Mesenchymal stem cell (in vitro differentiated cells and primary cell): ENCODE measurements around the gene RASL10B.

ENCODE experiments used
- DNase-seq: peaks from one replicate; pipeline ENCODE4 v3.0.0-alpha.2; 2013
- H2AFZ ChIP-seq: one replicate; pipeline ENCODE4 v1.6.1; 2013; ENCODE audit warnings: low read depth, mild to moderate bottlenecking, control low read depth, inconsistent platforms, low read length, moderate library complexity
- H2AK5ac ChIP-seq: 2 replicates; pipeline ENCODE4 v1.6.1; 2013; ENCODE audit warnings: low read length, moderate library complexity, mild to moderate bottlenecking, inconsistent platforms; ENCODE audit not compliant: severe bottlenecking
- H2BK120ac ChIP-seq: one replicate; pipeline ENCODE4 v1.6.1; 2013; ENCODE audit warnings: low read depth, mild to moderate bottlenecking, inconsistent platforms, low read length, moderate library complexity
- H2BK12ac ChIP-seq, 2 experiments: one replicate each; pipeline ENCODE4 v1.6.1; 2013; ENCODE audit warnings: inconsistent platforms in 2 of 2, low read length in 2 of 2, mild to moderate bottlenecking in 2 of 2, moderate library complexity in 2 of 2, control low read depth in 1 of 2
- H2BK15ac ChIP-seq: one replicate; pipeline ENCODE4 v1.6.1; 2013; ENCODE audit warnings: mild to moderate bottlenecking, low read depth, inconsistent platforms; ENCODE audit not compliant: poor library complexity, severe bottlenecking
- H2BK5ac ChIP-seq: 2 replicates; pipeline ENCODE4 v1.6.1; 2013; ENCODE audit warnings: low read depth, mild to moderate bottlenecking, low read length, control low read depth, inconsistent platforms; ENCODE audit not compliant: poor library complexity, severe bottlenecking
- H3K14ac ChIP-seq, 2 experiments: one replicate each; pipeline ENCODE4 v1.6.1; 2013; ENCODE audit warnings: inconsistent platforms in 2 of 2, low read length in 2 of 2, control low read depth in 1 of 2, mild to moderate bottlenecking in 1 of 2, moderate library complexity in 1 of 2
- H3K18ac ChIP-seq, 2 experiments: one replicate each; pipeline ENCODE4 v1.6.1; 2013; ENCODE audit warnings: inconsistent platforms in 2 of 2, low read length in 2 of 2, control low read depth in 1 of 2, low read depth in 1 of 2, mild to moderate bottlenecking in 1 of 2
- H3K23ac ChIP-seq, 2 experiments: one replicate each; pipeline ENCODE4 v1.6.1; 2013; ENCODE audit warnings: inconsistent platforms in 2 of 2, low read length in 2 of 2, mild to moderate bottlenecking in 2 of 2, moderate library complexity in 2 of 2, control low read depth in 1 of 2
- H3K27ac ChIP-seq: 2 replicates; pipeline ENCODE4 v1.5.1; 2013; ENCODE audit warnings: mild to moderate bottlenecking, moderate library complexity, low read length, control low read depth, inconsistent platforms; ENCODE audit not compliant: poor library complexity, severe bottlenecking
- H3K27me3 ChIP-seq, 2 experiments: 2 replicates each; pipeline versions ENCODE4 v1.6.1 to v1.7.0; 2013; ENCODE audit warnings: low read length in 2 of 2, mild to moderate bottlenecking in 2 of 2, moderate library complexity in 2 of 2, control low read depth in 1 of 2, inconsistent platforms in 1 of 2; ENCODE audit not compliant: control insufficient read depth in 1 of 2, insufficient read depth in 1 of 2
- H3K36me3 ChIP-seq, 2 experiments: 2 replicates each; pipeline versions ENCODE4 v1.6.1 to v1.7.0; 2013; ENCODE audit warnings: low read length in 2 of 2, control low read depth in 1 of 2, inconsistent platforms in 1 of 2, low read depth in 1 of 2, mild to moderate bottlenecking in 1 of 2; ENCODE audit not compliant: insufficient read depth in 2 of 2, control insufficient read depth in 1 of 2
- H3K4ac ChIP-seq, 2 experiments: one replicate each; pipeline ENCODE4 v1.6.1; 2013; ENCODE audit warnings: inconsistent platforms in 2 of 2, low read length in 2 of 2, mild to moderate bottlenecking in 2 of 2, moderate library complexity in 2 of 2, control low read depth in 1 of 2, low read depth in 1 of 2
- H3K4me1 ChIP-seq: 2 replicates; pipeline ENCODE4 v1.6.1; 2013; ENCODE audit warnings: low read depth, low read length, control low read depth; ENCODE audit not compliant: control insufficient read depth, insufficient read depth
- H3K4me2 ChIP-seq: 2 replicates; pipeline ENCODE4 v1.6.1; 2013; ENCODE audit warnings: low read length, mild to moderate bottlenecking, inconsistent platforms; ENCODE audit not compliant: poor library complexity, severe bottlenecking
- H3K4me3 ChIP-seq, 2 experiments: 2 replicates each; pipeline versions ENCODE4 v1.5.1 to v1.7.0; 2013; ENCODE audit warnings: low read length in 2 of 2, mild to moderate bottlenecking in 2 of 2, control low read depth in 1 of 2, low read depth in 1 of 2; ENCODE audit not compliant: insufficient read depth in 1 of 2
- H3K79me1 ChIP-seq: replicated peaks from 2 replicates; pipeline ENCODE4 v1.6.1; 2013; ENCODE audit warnings: mild to moderate bottlenecking, control low read depth, low read length, inconsistent platforms; ENCODE audit not compliant: poor library complexity, severe bottlenecking
- H3K9ac ChIP-seq: 2 replicates; pipeline ENCODE4 v1.7.0; 2013; ENCODE audit warnings: mild to moderate bottlenecking, low read length, moderate library complexity
- H3K9me3 ChIP-seq: 2 replicates; pipeline ENCODE4 v1.7.0; 2013; ENCODE audit warnings: mild to moderate bottlenecking, low read length; ENCODE audit not compliant: control insufficient read depth
- H4K8ac ChIP-seq: one replicate; pipeline ENCODE4 v1.6.1; 2013; ENCODE audit warnings: inconsistent platforms, mild to moderate bottlenecking, low read length, moderate library complexity
- H4K91ac ChIP-seq: one replicate; pipeline ENCODE4 v1.6.1; 2013; ENCODE audit warnings: mild to moderate bottlenecking, low read length, inconsistent platforms
- WGBS: methylation state at CpG from one replicate; pipeline ENCODE4 v1.1.7; 2013; ENCODE audit warnings: mixed read lengths; 5-methylcytosine and 5-hydroxymethylcytosine counted together

The RASL10B gene

DNA sequence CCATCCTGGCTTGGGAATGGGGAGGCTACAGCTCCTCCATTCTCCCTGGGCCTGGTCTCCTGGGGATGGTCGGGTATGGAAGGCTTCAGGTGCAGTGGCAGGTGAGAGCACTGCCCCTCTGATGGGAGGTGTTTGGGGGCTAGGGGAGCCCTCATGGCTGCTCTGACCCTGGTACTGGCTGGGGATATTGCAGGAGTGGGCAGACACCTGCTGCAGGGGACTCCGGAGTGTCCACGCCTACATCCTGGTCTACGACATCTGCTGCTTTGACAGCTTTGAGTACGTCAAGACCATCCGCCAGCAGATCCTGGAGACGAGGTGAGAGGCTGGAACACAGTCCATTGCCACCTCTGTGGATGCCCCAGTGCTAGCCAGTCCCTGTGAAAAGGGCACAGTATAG, 8.8 kb downstream of the RASL10B start:
- H3K36me3 ChIP-seq = no peaks in the 10 kb centered on the region
- 85% methylated on average over 7 of the region's 7 CpGs for WGBS
- no peak overlapping the region for H3K18ac ChIP-seq
- H2AK5ac ChIP-seq = no peak overlapping the region
- peaks cover 60 to 76% of the 10 kb centered on the region in 2 experiments for H3K27me3 ChIP-seq
- no peak overlapping the region for H3K9ac ChIP-seq
- H3K14ac ChIP-seq = no peak overlapping the region
- H3K23ac ChIP-seq = no peak overlapping the region
- no peak overlapping the region for H2AFZ ChIP-seq
- no peak overlapping the region for H3K4me2 ChIP-seq
- H3K4me3 ChIP-seq = no peak overlapping the region
- H3K4ac ChIP-seq = no peak overlapping the region
- H2BK120ac ChIP-seq = no peak overlapping the region
- no peaks in the 10 kb centered on the region for H3K79me1 ChIP-seq
- H4K91ac ChIP-seq = no peak overlapping the region
- H3K27ac ChIP-seq = no peak overlapping the region
- H2BK12ac ChIP-seq = no peak overlapping the region
- no peak for DNase-seq
- H2BK15ac ChIP-seq = no peak overlapping the region
- H3K4me1 ChIP-seq = peaks cover 5% of the 10 kb centered on the region
- no peak overlapping the region for H2BK5ac ChIP-seq
- H3K9me3 ChIP-seq = no peaks in the 10 kb centered on the region
- H4K8ac ChIP-seq = no peak overlapping the region

DNA sequence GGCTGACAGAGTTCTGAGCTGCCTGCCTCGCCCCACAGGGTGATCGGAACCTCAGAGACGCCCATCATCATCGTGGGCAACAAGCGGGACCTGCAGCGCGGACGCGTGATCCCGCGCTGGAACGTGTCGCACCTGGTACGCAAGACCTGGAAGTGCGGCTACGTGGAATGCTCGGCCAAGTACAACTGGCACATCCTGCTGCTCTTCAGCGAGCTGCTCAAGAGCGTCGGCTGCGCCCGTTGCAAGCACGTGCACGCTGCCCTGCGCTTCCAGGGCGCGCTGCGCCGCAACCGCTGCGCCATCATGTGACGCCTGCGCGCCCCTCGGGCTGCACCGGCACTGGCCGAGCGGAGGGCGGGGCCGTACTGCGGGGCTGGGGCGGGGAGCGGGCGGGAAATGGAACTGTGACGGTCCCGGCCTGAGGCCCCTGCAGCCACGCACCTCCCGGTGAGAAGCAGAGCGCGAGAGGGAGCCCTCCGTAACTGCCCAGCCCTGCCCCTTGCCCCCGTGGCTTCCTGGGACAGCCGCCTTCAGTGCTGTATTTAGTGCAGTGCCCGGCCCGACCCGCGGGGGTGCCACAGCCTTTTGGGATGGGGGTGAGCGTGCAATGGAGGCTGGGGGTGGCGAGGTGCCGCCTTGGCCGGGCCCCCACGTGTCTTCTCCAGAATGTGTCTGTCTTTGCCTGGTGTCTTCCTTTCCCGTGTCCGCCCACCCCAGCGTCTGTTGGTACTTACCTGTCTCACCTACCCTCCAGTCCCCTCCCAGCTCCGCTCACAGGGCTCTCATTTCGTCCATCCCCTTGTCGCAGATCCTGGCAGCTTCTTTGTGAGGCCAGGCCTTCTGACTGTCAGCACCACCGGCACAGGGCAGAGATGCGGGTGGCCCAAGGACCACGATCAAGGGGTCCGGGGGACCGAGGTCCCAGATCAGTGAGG, 9.8 kb downstream of the RASL10B start:
- Histone ChIP-seq H4K8ac (no peak overlapping the region), H3K18ac (no peak overlapping the region), H2BK12ac (no peak overlapping the region), H2BK15ac (no peak overlapping the region), H3K9me3 (no peaks in the 10 kb centered on the region), H3K4ac (no peak overlapping the region), H3K23ac (peak overlapping the region in 1 of 2 experiments; percentile 84), H3K4me1 (peaks cover 5% of the 10 kb centered on the region), H3K4me3 (peak overlapping the region; percentile 24 to 33), H2AK5ac (no peak overlapping the region), H2AFZ (no peak overlapping the region), H3K4me2 (no peak overlapping the region), H3K79me1 (no peaks in the 10 kb centered on the region), H3K27ac (no peak overlapping the region), H2BK120ac (no peak overlapping the region), H3K36me3 (no peaks in the 10 kb centered on the region), H3K14ac (peak overlapping the region in 1 of 2 experiments; percentile 11), H4K91ac (no peak overlapping the region), H2BK5ac (no peak overlapping the region), H3K27me3 (peaks cover 68 to 85% of the 10 kb centered on the region in 2 experiments), H3K9ac (no peak overlapping the region)
- WGBS = 45% methylated on average over 66 of the region's 73 CpGs
- DNase-seq = no peak

DNA sequence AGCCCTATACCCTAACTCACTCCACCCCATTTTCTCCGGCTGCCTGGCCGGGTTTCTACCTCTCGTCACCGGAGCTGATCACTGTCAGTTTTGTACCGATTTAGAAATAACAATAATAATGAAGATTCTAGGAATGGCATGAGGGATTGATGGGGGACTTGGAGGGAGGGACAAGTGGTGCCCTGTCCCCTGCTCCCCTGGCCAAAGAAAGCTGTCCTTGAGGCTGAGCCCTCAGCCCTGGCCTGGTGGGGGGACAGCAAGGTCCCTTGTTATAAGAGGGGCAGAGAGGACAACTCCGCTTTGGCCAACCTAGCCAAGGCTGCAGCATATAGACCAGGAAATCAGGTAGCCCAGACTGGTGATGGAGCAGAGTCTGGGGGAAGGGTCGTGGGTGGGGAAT, 11.1 kb downstream of the RASL10B start:
- no peak overlapping the region for H2AFZ ChIP-seq
- H3K79me1 ChIP-seq = no peaks in the 10 kb centered on the region
- DNase-seq = no peak
- H3K9me3 ChIP-seq = no peaks in the 10 kb centered on the region
- H3K4me3 ChIP-seq = no peak overlapping the region
- no peak overlapping the region for H3K14ac ChIP-seq
- H3K4ac ChIP-seq = no peak overlapping the region
- peaks cover 5% of the 10 kb centered on the region for H3K4me1 ChIP-seq
- no peak overlapping the region for H3K4me2 ChIP-seq
- H3K36me3 ChIP-seq = no peaks in the 10 kb centered on the region
- no peak overlapping the region for H4K8ac ChIP-seq
- H3K23ac ChIP-seq = no peak overlapping the region
- no peak overlapping the region for H2BK12ac ChIP-seq
- no peak overlapping the region for H2BK15ac ChIP-seq
- H3K27ac ChIP-seq = no peak overlapping the region
- no peak overlapping the region for H3K9ac ChIP-seq
- WGBS = 91% methylated on average over 7 of the region's 7 CpGs
- no peak overlapping the region for H2BK5ac ChIP-seq
- H4K91ac ChIP-seq = no peak overlapping the region
- no peak overlapping the region for H2AK5ac ChIP-seq
- no peak overlapping the region for H2BK120ac ChIP-seq
- H3K18ac ChIP-seq = no peak overlapping the region
- peaks cover 69 to 94% of the 10 kb centered on the region in 2 experiments for H3K27me3 ChIP-seq

DNA sequence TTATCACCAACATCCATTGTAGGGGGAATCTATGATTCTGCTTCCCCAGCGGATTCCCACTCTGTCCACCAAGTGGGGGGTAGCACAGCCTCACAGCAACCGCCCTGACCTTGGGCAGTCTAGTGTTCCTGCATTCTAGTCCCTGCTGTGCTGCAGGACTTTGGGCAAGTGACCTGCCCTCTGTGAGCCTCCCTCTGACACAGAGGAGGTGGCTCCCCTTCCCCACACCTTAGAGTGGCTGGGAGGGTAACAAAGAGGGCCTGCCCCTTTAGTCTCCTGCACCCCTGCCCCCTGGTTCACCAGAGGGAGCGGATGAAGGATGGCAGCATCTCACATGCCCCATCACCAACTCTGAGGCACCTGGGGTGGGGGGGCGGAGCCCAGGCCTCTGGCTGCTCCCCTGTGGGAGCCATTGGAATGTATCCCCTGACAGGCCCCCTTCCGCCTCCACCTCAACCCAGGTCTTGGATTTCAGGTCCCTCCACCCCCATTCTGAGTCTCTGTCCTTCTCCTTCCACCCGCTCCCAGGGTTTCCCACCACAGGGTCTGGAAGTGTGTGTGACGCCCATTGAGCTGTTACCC, 11.5 kb downstream of the RASL10B start:
- no peak overlapping the region for H3K9ac ChIP-seq
- H3K27ac ChIP-seq = no peak overlapping the region
- H3K18ac ChIP-seq = no peak overlapping the region
- H3K4ac ChIP-seq = no peak overlapping the region
- no peak overlapping the region for H4K8ac ChIP-seq
- WGBS = 88% methylated on average over 7 of the region's 7 CpGs
- H2AFZ ChIP-seq = no peak overlapping the region
- H3K27me3 ChIP-seq = peaks cover 72 to 95% of the 10 kb centered on the region in 2 experiments
- no peaks in the 10 kb centered on the region for H3K9me3 ChIP-seq
- no peak overlapping the region for H3K4me2 ChIP-seq
- H2AK5ac ChIP-seq = no peak overlapping the region
- no peaks in the 10 kb centered on the region for H3K79me1 ChIP-seq
- H3K23ac ChIP-seq = no peak overlapping the region
- no peak overlapping the region for H2BK5ac ChIP-seq
- no peak overlapping the region for H2BK15ac ChIP-seq
- H3K14ac ChIP-seq = no peak overlapping the region
- H3K36me3 ChIP-seq = no peaks in the 10 kb centered on the region
- H3K4me3 ChIP-seq = no peak overlapping the region
- H4K91ac ChIP-seq = no peak overlapping the region
- H2BK12ac ChIP-seq = no peak overlapping the region
- no peak for DNase-seq
- H2BK120ac ChIP-seq = no peak overlapping the region
- peaks cover 5% of the 10 kb centered on the region for H3K4me1 ChIP-seq
